H9 (cell line): ENCODE data around the gene NOSIP. TPM values are rescaled to one million over a fixed set of nuclear protein-coding genes. Genes with fewer than 3 reads are reported as not detected.

ENCODE experiments used
- DNase-seq: peaks from one replicate; pipeline ENCODE4 v3.0.0-alpha.2; 2017
- H2AFZ ChIP-seq: one replicate; pipeline ENCODE4 v1.6.1; 2013; ENCODE audit warnings: mild to moderate bottlenecking, low read length, control low read depth, moderate library complexity
- H2AK5ac ChIP-seq: 2 replicates; pipeline ENCODE4 v1.6.1; 2013; ENCODE audit warnings: low read length, control low read depth, mixed read lengths; ENCODE audit not compliant: insufficient read length
- H2BK120ac ChIP-seq: one replicate; pipeline ENCODE4 v1.6.1; 2013; ENCODE audit warnings: low read depth, mild to moderate bottlenecking, low read length, control low read depth, inconsistent platforms; ENCODE audit not compliant: poor library complexity, severe bottlenecking
- H2BK12ac ChIP-seq: 2 replicates; pipeline ENCODE4 v1.6.1; 2013; ENCODE audit warnings: low read length, control low read depth, mixed read lengths, low read depth; ENCODE audit not compliant: insufficient read length
- H2BK15ac ChIP-seq: 2 replicates; pipeline ENCODE4 v1.6.1; 2013; ENCODE audit warnings: low read depth, low read length, control low read depth
- H2BK20ac ChIP-seq: one replicate; pipeline ENCODE4 v1.6.1; 2013; ENCODE audit warnings: low read depth, mild to moderate bottlenecking, low read length, control low read depth, inconsistent platforms; ENCODE audit not compliant: poor library complexity, severe bottlenecking
- H2BK5ac ChIP-seq: 2 replicates; pipeline ENCODE4 v1.6.1; 2013; ENCODE audit warnings: low read length, control low read depth, mixed read lengths; ENCODE audit not compliant: insufficient read length
- H3K14ac ChIP-seq: 2 replicates; pipeline ENCODE4 v1.6.1; 2013; ENCODE audit warnings: low read length, control low read depth; ENCODE audit not compliant: insufficient read depth
- H3K18ac ChIP-seq: 2 replicates; pipeline ENCODE4 v1.6.1; 2013; ENCODE audit warnings: low read depth, mild to moderate bottlenecking, mixed read lengths, low read length, control low read depth; ENCODE audit not compliant: insufficient read length
- H3K23ac ChIP-seq: 2 replicates; pipeline ENCODE4 v1.6.1; 2013; ENCODE audit warnings: low read length, control low read depth, mixed read lengths, low read depth; ENCODE audit not compliant: insufficient read length
- H3K23me2 ChIP-seq: 2 replicates; pipeline ENCODE4 v1.6.1; 2013; ENCODE audit warnings: low read depth, mild to moderate bottlenecking, mixed read lengths, low read length, control low read depth; ENCODE audit not compliant: insufficient read length, poor library complexity, severe bottlenecking
- H3K27ac ChIP-seq: 2 replicates; pipeline ENCODE4 v1.5.1; 2013; ENCODE audit warnings: low read length, control low read depth, mixed read lengths, low read depth; ENCODE audit not compliant: insufficient read length
- H3K27me3 ChIP-seq: 2 replicates; pipeline ENCODE4 v1.6.1; 2013; ENCODE audit warnings: low read length, control low read depth, inconsistent platforms; ENCODE audit not compliant: insufficient read depth
- H3K4ac ChIP-seq: 2 replicates; pipeline ENCODE4 v1.6.1; 2013; ENCODE audit warnings: low read depth, mild to moderate bottlenecking, control low read depth, inconsistent platforms, low read length, moderate library complexity
- H3K4me1 ChIP-seq: 2 replicates; pipeline ENCODE4 v1.6.1; 2013; ENCODE audit warnings: low read length, control low read depth, inconsistent platforms; ENCODE audit not compliant: insufficient read depth
- H3K4me2 ChIP-seq: 2 replicates; pipeline ENCODE4 v1.6.1; 2013; ENCODE audit warnings: low read length, control low read depth, mixed read lengths; ENCODE audit not compliant: insufficient read length, insufficient read depth
- H3K56ac ChIP-seq: 2 replicates; pipeline ENCODE4 v1.6.1; 2013; ENCODE audit warnings: low read depth, mild to moderate bottlenecking, mixed read lengths, low read length, control low read depth; ENCODE audit not compliant: insufficient read length
- H3K79me1 ChIP-seq: 2 replicates; pipeline ENCODE4 v1.6.1; 2013; ENCODE audit warnings: low read depth, mild to moderate bottlenecking, moderate library complexity, low read length, control low read depth, inconsistent platforms; ENCODE audit not compliant: insufficient read depth, poor library complexity, severe bottlenecking
- H3K79me2 ChIP-seq: 2 replicates; pipeline ENCODE4 v1.6.1; 2013; ENCODE audit warnings: low read length, control low read depth, inconsistent platforms; ENCODE audit not compliant: insufficient read depth
- H3K9ac ChIP-seq: 2 replicates; pipeline ENCODE4 v1.6.1; 2013; ENCODE audit warnings: low read length, control low read depth, mixed read lengths; ENCODE audit not compliant: insufficient read length; ENCODE audit errors: extremely low read depth
- H3K9me3 ChIP-seq: one replicate; pipeline ENCODE4 v1.6.1; 2013; ENCODE audit warnings: low read depth, low read length, inconsistent platforms; ENCODE audit not compliant: control insufficient read depth
- H3T11ph ChIP-seq: one replicate; pipeline ENCODE4 v1.6.1; 2013; ENCODE audit warnings: mild to moderate bottlenecking, low read length, control low read depth, inconsistent platforms
- H4K20me1 ChIP-seq: one replicate; pipeline ENCODE4 v1.6.1; 2013; ENCODE audit not compliant: control insufficient read depth, insufficient read length, insufficient read depth
- H4K5ac ChIP-seq: 2 replicates; pipeline ENCODE4 v1.6.1; 2013; ENCODE audit warnings: low read depth, mild to moderate bottlenecking, mixed read lengths, low read length, control low read depth; ENCODE audit not compliant: insufficient read length
- H4K8ac ChIP-seq: replicated peaks from 2 replicates; pipeline ENCODE4 v1.6.1; 2013; ENCODE audit warnings: low read length, control low read depth, mixed read lengths, low read depth; ENCODE audit not compliant: insufficient read length
- H4K91ac ChIP-seq: 2 replicates; pipeline ENCODE4 v1.6.1; 2013; ENCODE audit warnings: low read depth, mild to moderate bottlenecking, moderate library complexity, mixed read lengths, low read length, control low read depth; ENCODE audit not compliant: insufficient read length
- H3K27ac Mint-ChIP-seq, 3 experiments: 2 replicates in 2 of 3; 3 replicates in 1 of 3; pipeline ENCODE4 v1.8.0; 2020 to 2021; ENCODE audit warnings: mixed read lengths in 3 of 3, mild to moderate bottlenecking in 1 of 3, moderate library complexity in 1 of 3
- H3K27me3 Mint-ChIP-seq: 2 replicates; pipeline ENCODE4 v1.8.0; 2021; ENCODE audit warnings: low read depth, mild to moderate bottlenecking, moderate library complexity, mixed read lengths
- H3K36me3 Mint-ChIP-seq, 3 experiments: 2 replicates in 2 of 3; 3 replicates in 1 of 3; pipeline ENCODE4 v1.8.0; 2020 to 2021; ENCODE audit warnings: low read depth in 3 of 3, mixed read lengths in 3 of 3; ENCODE audit not compliant: insufficient read depth in 1 of 3
- H3K4me1 Mint-ChIP-seq, 2 experiments: 2 replicates each; pipeline ENCODE4 v1.8.0; 2020; ENCODE audit warnings: mixed read lengths in 2 of 2
- H3K4me3 Mint-ChIP-seq, 2 experiments: 2 replicates in 1 of 2; 3 replicates in 1 of 2; pipeline ENCODE4 v1.8.0; 2020 to 2021; ENCODE audit warnings: mild to moderate bottlenecking in 2 of 2, mixed read lengths in 2 of 2, moderate library complexity in 1 of 2
- H3K9me3 Mint-ChIP-seq, 2 experiments: 2 replicates in 1 of 2; 3 replicates in 1 of 2; pipeline ENCODE4 v1.8.0; 2020; ENCODE audit warnings: mild to moderate bottlenecking in 2 of 2, mixed read lengths in 2 of 2, moderate library complexity in 1 of 2
- WGBS: extraction: QIAGEN DNeasy Blood & Tissue Kit; methylation state at CpG from one replicate; pipeline ENCODE4 v1.1.7; 2013; ENCODE audit warnings: missing lambda C conversion rate, low lambda C conversion rate, mixed read lengths; ENCODE audit not compliant: insufficient read length; ENCODE audit errors: extremely low coverage; 5-methylcytosine and 5-hydroxymethylcytosine counted together
- total RNA-seq: library from RNA; stranded (reverse); gene quantifications from 2 replicates; pipeline ENCODE4 v1.2.1, GENCODE V29; 2021
- TF ChIP-seq, protein P1 (sequence below): fragments of 200-600 bp; sonication (generic); conservative IDR thresholded peaks from 3 replicates; pipeline ENCODE4 v1.8.0; 2021; ENCODE audit warnings: antibody characterized with exemption, mild to moderate bottlenecking

The NOSIP gene
- total RNA-seq, 1 experiment from 2014 or later, result 78.4 TPM

DNA sequence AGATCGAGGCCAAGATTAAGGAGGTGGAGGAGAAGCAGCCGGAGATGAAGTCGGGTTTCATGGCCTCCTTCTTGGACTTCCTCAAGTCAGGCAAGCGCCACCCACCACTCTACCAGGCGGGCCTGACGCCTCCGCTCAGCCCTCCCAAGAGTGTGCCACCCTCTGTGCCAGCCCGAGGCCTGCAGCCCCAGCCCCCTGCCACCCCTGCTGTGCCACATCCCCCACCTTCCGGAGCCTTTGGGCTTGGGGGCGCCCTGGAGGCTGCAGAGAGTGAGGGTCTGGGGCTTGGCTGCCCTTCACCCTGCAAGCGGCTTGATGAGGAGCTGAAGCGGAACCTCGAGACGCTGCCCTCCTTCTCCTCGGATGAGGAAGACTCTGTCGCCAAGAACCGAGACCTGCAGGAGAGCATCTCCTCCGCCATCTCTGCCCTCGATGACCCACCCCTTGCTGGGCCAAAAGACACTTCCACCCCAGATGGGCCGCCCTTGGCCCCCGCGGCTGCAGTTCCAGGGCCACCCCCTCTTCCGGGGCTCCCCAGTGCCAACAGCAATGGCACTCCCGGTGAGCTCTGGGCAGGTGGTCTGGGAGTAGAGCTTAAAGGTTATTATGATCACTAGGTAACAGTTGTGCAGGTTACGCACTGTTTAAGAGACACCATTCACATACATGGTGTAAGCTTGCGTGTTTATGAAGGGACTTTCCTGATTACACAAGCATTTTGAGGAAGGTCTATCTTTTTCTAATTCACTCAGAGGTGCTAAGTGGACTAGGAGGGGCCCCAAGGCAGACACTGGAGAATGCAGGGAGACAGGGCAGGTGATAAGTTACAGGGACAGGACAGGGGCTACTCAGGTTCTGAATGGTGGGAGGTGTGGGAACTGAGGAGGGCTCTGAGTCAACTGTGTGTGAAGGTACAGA lies 19.3 kb upstream of the NOSIP start:
- Histone ChIP-seq H3K56ac (no peak overlapping the region), H2BK15ac (no peak overlapping the region), H3K14ac (no peak overlapping the region), H3K27me3 (no peaks in the 10 kb centered on the region), H3K27ac (no peak overlapping the region), H4K8ac (no peak overlapping the region), H2BK5ac (no peak overlapping the region), H3K23me2 (no peaks in the 10 kb centered on the region), H3K9ac (no peak overlapping the region), H4K91ac (no peak overlapping the region), H4K5ac (no peak overlapping the region), H3K79me2 (peaks cover 6% of the 10 kb centered on the region; the same call in 1 of the 2 replicates), H2AFZ (no peak overlapping the region), H2AK5ac (no peak overlapping the region), H3K18ac (no peak overlapping the region), H4K20me1 (no peaks in the 10 kb centered on the region), H3K9me3 (no peaks in the 10 kb centered on the region), H2BK120ac (no peak overlapping the region), H3K79me1 (peaks cover 5% of the 10 kb centered on the region), H3K23ac (no peak overlapping the region), H2BK20ac (no peak overlapping the region), H3K4me2 (no peak overlapping the region), H3K4ac (no peak overlapping the region), H3T11ph (no peak overlapping the region), H2BK12ac (no peak overlapping the region), H3K4me1 (no peaks in the 10 kb centered on the region)
- Mint-ChIP-seq H3K4me3 (no peak overlapping the region), H3K9me3 (no peaks in the 10 kb centered on the region), H3K36me3 (peaks cover 36 to 72% (median 69%) of the 10 kb centered on the region in 3 experiments), H3K27ac (peak overlapping the region in 1 of 3 experiments; percentile 71; a peak in 3 of 7 replicates), H3K27me3 (no peaks in the 10 kb centered on the region), H3K4me1 (no peaks in the 10 kb centered on the region)
- TF ChIP-seq, protein P1, sequence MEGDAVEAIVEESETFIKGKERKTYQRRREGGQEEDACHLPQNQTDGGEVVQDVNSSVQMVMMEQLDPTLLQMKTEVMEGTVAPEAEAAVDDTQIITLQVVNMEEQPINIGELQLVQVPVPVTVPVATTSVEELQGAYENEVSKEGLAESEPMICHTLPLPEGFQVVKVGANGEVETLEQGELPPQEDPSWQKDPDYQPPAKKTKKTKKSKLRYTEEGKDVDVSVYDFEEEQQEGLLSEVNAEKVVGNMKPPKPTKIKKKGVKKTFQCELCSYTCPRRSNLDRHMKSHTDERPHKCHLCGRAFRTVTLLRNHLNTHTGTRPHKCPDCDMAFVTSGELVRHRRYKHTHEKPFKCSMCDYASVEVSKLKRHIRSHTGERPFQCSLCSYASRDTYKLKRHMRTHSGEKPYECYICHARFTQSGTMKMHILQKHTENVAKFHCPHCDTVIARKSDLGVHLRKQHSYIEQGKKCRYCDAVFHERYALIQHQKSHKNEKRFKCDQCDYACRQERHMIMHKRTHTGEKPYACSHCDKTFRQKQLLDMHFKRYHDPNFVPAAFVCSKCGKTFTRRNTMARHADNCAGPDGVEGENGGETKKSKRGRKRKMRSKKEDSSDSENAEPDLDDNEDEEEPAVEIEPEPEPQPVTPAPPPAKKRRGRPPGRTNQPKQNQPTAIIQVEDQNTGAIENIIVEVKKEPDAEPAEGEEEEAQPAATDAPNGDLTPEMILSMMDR, result no peak
- DNase-seq, result no peak
- no CpG with 5 or more reads among the region's 26 CpGs for WGBS
